Common myeloid progenitor, CD34-positive (primary cell): Measurements from ENCODE around the gene RHEB.
"Not testable (repeated sequence)": the region's sequence is repeated elsewhere in the genome, so short reads cannot be mapped to it uniquely, and the experiment has no call there.

Experiments used
- CTCF ChIA-PET: fragments of 350-600 bp; sonication (Branson Sonifier 250); formaldehyde crosslinking; loops from one replicate; lab custom pipeline; 2021; ENCODE audit warnings: antibody characterized with exemption; lab: Charles Lee
- POLR2A ChIA-PET: fragments of 350-600 bp; sonication (Branson Sonifier 250); formaldehyde crosslinking; loops from one replicate; lab custom pipeline; 2021; ENCODE audit warnings: antibody characterized with exemption; lab: Charles Lee
- DNase-seq, 3 donors: peaks; one replicate each; pipeline versions ENCODE4 v3.0.0 to v3.0.0-alpha.2; 2013
- H3K27ac ChIP-seq, 2 experiments: 1 replicate in 1 of 2; 2 replicates in 1 of 2; pipeline ENCODE4 v1.7.0; 2013; ENCODE audit warnings: inconsistent platforms in 2 of 2, low read length in 2 of 2, mild to moderate bottlenecking in 2 of 2, low read depth in 1 of 2, moderate library complexity in 1 of 2; ENCODE audit not compliant: severe bottlenecking in 2 of 2, insufficient read depth in 1 of 2, poor library complexity in 1 of 2
- H3K27me3 ChIP-seq, 5 experiments: replicated peaks in 2 of 5; 1 replicate in 3 of 5; 2 replicates in 2 of 5; pipeline versions ENCODE4 v1.6.1 to v1.7.0; 2013; ENCODE audit warnings: low read length in 4 of 5, mild to moderate bottlenecking in 2 of 5, moderate library complexity in 2 of 5, inconsistent platforms in 1 of 5; ENCODE audit not compliant: insufficient read depth in 5 of 5, control insufficient read depth in 4 of 5
- H3K36me3 ChIP-seq, 4 experiments: 1 replicate in 2 of 4; 2 replicates in 2 of 4; pipeline versions ENCODE4 v1.6.1 to v1.7.0; 2013; ENCODE audit warnings: low read length in 3 of 4, control low read depth in 1 of 4, mild to moderate bottlenecking in 1 of 4; ENCODE audit not compliant: control insufficient read depth in 4 of 4, insufficient read depth in 4 of 4
- H3K4me1 ChIP-seq, 4 experiments: 1 replicate in 3 of 4; 2 replicates in 1 of 4; pipeline versions ENCODE4 v1.6.1 to v1.7.1; 2013; ENCODE audit warnings: low read length in 3 of 4, mild to moderate bottlenecking in 3 of 4, control low read depth in 1 of 4, inconsistent platforms in 1 of 4, moderate library complexity in 1 of 4; ENCODE audit not compliant: control insufficient read depth in 4 of 4, insufficient read depth in 4 of 4; ENCODE audit errors: control extremely low read depth in 1 of 4
- H3K4me3 ChIP-seq, 7 experiments: 1 replicate in 4 of 7; 2 replicates in 3 of 7; pipeline versions ENCODE4 v1.5.1 to v1.7.0; 2013; ENCODE audit warnings: mild to moderate bottlenecking in 7 of 7, low read length in 6 of 7, moderate library complexity in 6 of 7, inconsistent platforms in 2 of 7, low read depth in 2 of 7, control low read depth in 1 of 7; ENCODE audit not compliant: insufficient read depth in 4 of 7, control insufficient read depth in 1 of 7; ENCODE audit errors: extremely low read depth in 1 of 7
- H3K9me3 ChIP-seq, 5 experiments: 1 replicate in 4 of 5; 2 replicates in 1 of 5; pipeline versions ENCODE4 v1.6.1 to v1.7.1; 2013; ENCODE audit warnings: low read length in 4 of 5, mild to moderate bottlenecking in 2 of 5, inconsistent platforms in 1 of 5, low read depth in 1 of 5, moderate library complexity in 1 of 5; ENCODE audit not compliant: control insufficient read depth in 4 of 5, insufficient read depth in 2 of 5; ENCODE audit errors: control extremely low read depth in 1 of 5
- WGBS: methylation state at CpG from one replicate; pipeline ENCODE4 v1.1.5; 2013; ENCODE audit not compliant: insufficient coverage; 5-methylcytosine and 5-hydroxymethylcytosine counted together

The RHEB gene

GRCh38 chr7:151536178-151536577, 16.5 kb upstream of the RHEB start:
- CTCF ChIA-PET = interaction anchor here (0.7 kb wide), 1 partner anchor 439 kb away, joined by 3 read pairs; no protein-coding TSS in a partner anchor
- POLR2A ChIA-PET, H3K4me3 ChIP-seq, H3K27ac ChIP-seq, H3K27me3 ChIP-seq, DNase-seq, H3K9me3 ChIP-seq, H3K36me3 ChIP-seq, H3K4me1 ChIP-seq: not testable (repeated sequence)
- 100% methylated on average over 1 of the region's 2 CpGs for WGBS

- no peak overlapping the region for H3K4me3 ChIP-seq
- POLR2A ChIA-PET = no interaction called here
- no peaks in the 10 kb centered on the region for H3K27me3 ChIP-seq
- no peaks in the 10 kb centered on the region for H3K36me3 ChIP-seq
- H3K9me3 ChIP-seq = peaks cover 0 to 13% (median 9%) of the 10 kb centered on the region in 5 experiments
- no peak for DNase-seq
- CTCF ChIA-PET = interaction anchor here (1.4 kb wide), 1 partner anchor 229 kb away, joined by 3 read pairs; no protein-coding TSS in a partner anchor
- peaks cover 0 to 3% (median 0%) of the 10 kb centered on the region in 4 experiments for H3K4me1 ChIP-seq
- no peak overlapping the region for H3K27ac ChIP-seq
These were observed 10.1 kb upstream of the RHEB start for GRCh38 chr7:151529842-151530241.

- WGBS = no CpG with 5 or more reads among the region's 2 CpGs
- Histone ChIP-seq H3K36me3 (no peaks in the 10 kb centered on the region), H3K27me3 (peaks cover 0 to 4% (median 0%) of the 10 kb centered on the region in 5 experiments), H3K4me1 (peaks cover 0 to 12% (median 8%) of the 10 kb centered on the region in 4 experiments), H3K4me3 (no peak overlapping the region), H3K9me3 (peaks cover 0 to 4% (median 2%) of the 10 kb centered on the region in 5 experiments), H3K27ac (no peak overlapping the region)
- ChIA-PET POLR2A (interaction anchor here (0.6 kb wide), 1 partner anchor 343 kb away, joined by 3 read pairs; no protein-coding TSS in a partner anchor), CTCF (no interaction called here)
- no peak for DNase-seq
These were observed 5.2 kb upstream of the RHEB start for GRCh38 chr7:151524845-151525244.

GRCh38 chr7:151524331-151524730, 4.6 kb upstream of the RHEB start:
- Histone ChIP-seq H3K4me1 (peaks cover 0 to 12% (median 8%) of the 10 kb centered on the region in 4 experiments), H3K27me3 (peaks cover 0 to 4% (median 0%) of the 10 kb centered on the region in 5 experiments), H3K36me3 (no peaks in the 10 kb centered on the region), H3K4me3 (no peak overlapping the region), H3K27ac (no peak overlapping the region), H3K9me3 (peaks cover 0 to 2% (median 0%) of the 10 kb centered on the region in 5 experiments)
- ChIA-PET POLR2A (no interaction called here), CTCF (no interaction called here)
- DNase-seq = no peak
- 100% methylated on average over 6 of the region's 8 CpGs for WGBS

- Histone ChIP-seq H3K9me3 (no peaks in the 10 kb centered on the region), H3K36me3 (no peaks in the 10 kb centered on the region), H3K27me3 (peaks cover 0 to 4% (median 0%) of the 10 kb centered on the region in 5 experiments), H3K4me1 (peaks cover 9 to 33% (median 26%) of the 10 kb centered on the region in 4 experiments), H3K4me3 (peak overlapping the region; percentile 35 to 84 (median 63)), H3K27ac (peak overlapping the region in 1 of 2 experiments; percentile 91)
- DNase-seq = peak; percentile 37 to 64 (median 54)
- WGBS = under 1% methylated on average over 45 of the region's 55 CpGs
- POLR2A ChIA-PET = no interaction called here
- CTCF ChIA-PET = interaction anchor here (1.0 to 1.1 kb wide), 2 partner anchors 18 to 46 kb away, joined by 3 to 4 read pairs; no protein-coding TSS in a partner anchor
These were observed 945 bp upstream of the RHEB start for GRCh38 chr7:151520419-151521261.

- WGBS = 0% methylated on average over 74 of the region's 118 CpGs
These were observed 539 bp downstream of the RHEB start for GRCh38 chr7:151518947-151519764.

More at GRCh38 chr7:151518947-151519764, 539 bp downstream of the RHEB start:
- CTCF ChIA-PET = interaction anchor here (1.0 to 1.1 kb wide), 2 partner anchors 20 to 48 kb away, joined by 3 to 4 read pairs; no protein-coding TSS in a partner anchor
- H3K9me3 ChIP-seq, POLR2A ChIA-PET, H3K27me3 ChIP-seq, H3K36me3 ChIP-seq: not testable (repeated sequence)
- Histone ChIP-seq H3K27ac (peak overlapping the region; percentile 88 to 91), H3K4me3 (peak overlapping the region; percentile 54 to 96 (median 86)), H3K4me1 (peaks cover 11 to 35% (median 26%) of the 10 kb centered on the region in 4 experiments)
- peak; percentile 45 to 77 (median 67) for DNase-seq
